ENCODE data around the gene KIF19.

The KIF19 gene

GRCh38 chr17:74360899-74361229 is 34.8 kb downstream of the KIF19 start:
- no peak overlapping the region for H3K23ac ChIP-seq (ENCODE audit: low read length in 2 of 2)
- H2BK12ac ChIP-seq (ENCODE audit: low read length in 2 of 2) = no peak overlapping the region
- H2AFZ ChIP-seq (ENCODE audit: low read depth, low read length) = no peak overlapping the region
- H2AK5ac ChIP-seq (ENCODE audit: low read length, severe bottlenecking) = no peak overlapping the region
- no peak overlapping the region for H3K18ac ChIP-seq (ENCODE audit: low read depth in 1 of 2, low read length in 2 of 2)
- no peak overlapping the region for H3K4me2 ChIP-seq (ENCODE audit: low read length, poor library complexity, severe bottlenecking)
- H3K79me1 ChIP-seq (replicated peaks; ENCODE audit: low read length, poor library complexity, severe bottlenecking) = no peaks in the 10 kb centered on the region
- 71% methylated on average over 7 of the region's 7 CpGs for WGBS
- H3K4me1 ChIP-seq (ENCODE audit: control insufficient read depth, insufficient read depth, low read depth, low read length) = no peaks in the 10 kb centered on the region
- no peaks in the 10 kb centered on the region for H3K36me3 ChIP-seq (ENCODE audit: control insufficient read depth in 1 of 2, insufficient read depth in 2 of 2, low read depth in 1 of 2, low read length in 2 of 2)
- no peak overlapping the region for H4K91ac ChIP-seq (ENCODE audit: low read length)
- no peak overlapping the region for H3K9ac ChIP-seq (ENCODE audit: low read length)
- no peak overlapping the region for H2BK120ac ChIP-seq (ENCODE audit: low read depth, low read length)
- no peak overlapping the region for H4K8ac ChIP-seq (ENCODE audit: low read length)
- H2BK15ac ChIP-seq (ENCODE audit: low read depth, poor library complexity, severe bottlenecking) = no peak overlapping the region
- DNase-seq = no peak
- peaks cover 36 to 83% of the 10 kb centered on the region in 2 experiments for H3K27me3 ChIP-seq (ENCODE audit: control insufficient read depth in 1 of 2, insufficient read depth in 1 of 2, low read length in 2 of 2)
- no peak overlapping the region for H2BK5ac ChIP-seq (ENCODE audit: low read depth, low read length, poor library complexity, severe bottlenecking)
- H3K4ac ChIP-seq (ENCODE audit: low read depth in 1 of 2, low read length in 2 of 2) = no peak overlapping the region
- no peaks in the 10 kb centered on the region for H3K9me3 ChIP-seq (ENCODE audit: control insufficient read depth, low read length)
- H3K27ac ChIP-seq (ENCODE audit: low read length, poor library complexity, severe bottlenecking) = no peak overlapping the region
- no peak overlapping the region for H3K14ac ChIP-seq (ENCODE audit: low read length in 2 of 2)
- no peak overlapping the region for H3K4me3 ChIP-seq (ENCODE audit: insufficient read depth in 1 of 2, low read depth in 1 of 2, low read length in 2 of 2)

- no peak for DNase-seq
- no peaks in the 10 kb centered on the region for H3K4me1 ChIP-seq (ENCODE audit: control insufficient read depth, insufficient read depth, low read depth, low read length)
- H2BK120ac ChIP-seq (ENCODE audit: low read depth, low read length) = no peak within 1 kb of the TSS
- H4K8ac ChIP-seq (ENCODE audit: low read length) = no peak within 1 kb of the TSS
- H2BK15ac ChIP-seq (ENCODE audit: low read depth, poor library complexity, severe bottlenecking) = no peak within 1 kb of the TSS
- H3K23ac ChIP-seq (ENCODE audit: low read length in 2 of 2) = no peak within 1 kb of the TSS
- peaks cover 33 to 83% of the 10 kb centered on the region in 2 experiments for H3K27me3 ChIP-seq (ENCODE audit: control insufficient read depth in 1 of 2, insufficient read depth in 1 of 2, low read length in 2 of 2)
- H2BK12ac ChIP-seq (ENCODE audit: low read length in 2 of 2) = no peak within 1 kb of the TSS
- no peak within 1 kb of the TSS for H2BK5ac ChIP-seq (ENCODE audit: low read depth, low read length, poor library complexity, severe bottlenecking)
- no peak within 1 kb of the TSS for H2AK5ac ChIP-seq (ENCODE audit: low read length, severe bottlenecking)
- no peak within 1 kb of the TSS for H3K4me2 ChIP-seq (ENCODE audit: low read length, poor library complexity, severe bottlenecking)
- peak within 1 kb of the TSS in 1 of 2 experiments; percentile 27 for H3K4me3 ChIP-seq (ENCODE audit: insufficient read depth in 1 of 2, low read depth in 1 of 2, low read length in 2 of 2)
- no peaks in the 10 kb centered on the region for H3K9me3 ChIP-seq (ENCODE audit: control insufficient read depth, low read length)
- no peak within 1 kb of the TSS for H3K9ac ChIP-seq (ENCODE audit: low read length)
- no peak within 1 kb of the TSS for H4K91ac ChIP-seq (ENCODE audit: low read length)
- H3K4ac ChIP-seq (ENCODE audit: low read depth in 1 of 2, low read length in 2 of 2) = no peak within 1 kb of the TSS
- no peak within 1 kb of the TSS for H3K18ac ChIP-seq (ENCODE audit: low read depth in 1 of 2, low read length in 2 of 2)
- WGBS = 54% methylated on average over 28 of the region's 28 CpGs
- H2AFZ ChIP-seq (ENCODE audit: low read depth, low read length) = no peak within 1 kb of the TSS
- no peak within 1 kb of the TSS for H3K14ac ChIP-seq (ENCODE audit: low read length in 2 of 2)
- no peaks in the 10 kb centered on the region for H3K36me3 ChIP-seq (ENCODE audit: control insufficient read depth in 1 of 2, insufficient read depth in 2 of 2, low read depth in 1 of 2, low read length in 2 of 2)
- no peaks in the 10 kb centered on the region for H3K79me1 ChIP-seq (replicated peaks; ENCODE audit: low read length, poor library complexity, severe bottlenecking)
- H3K27ac ChIP-seq (ENCODE audit: low read length, poor library complexity, severe bottlenecking) = no peak within 1 kb of the TSS
These were observed 35.4 kb downstream of the KIF19 start, which contains the start of gene BTBD17 for GRCh38 chr17:74361230-74362068. Gene BTBD17, minus strand, starts transcription at chr17:74361868. Its CDS starts 49 bp downstream, at chr17:74361819.

- Histone ChIP-seq H3K4ac (ENCODE audit: low read depth in 1 of 2, low read length in 2 of 2) (no peak overlapping the region), H3K4me1 (ENCODE audit: control insufficient read depth, insufficient read depth, low read depth, low read length) (no peaks in the 10 kb centered on the region), H3K18ac (ENCODE audit: low read depth in 1 of 2, low read length in 2 of 2) (no peak overlapping the region), H3K9me3 (ENCODE audit: control insufficient read depth, low read length) (no peaks in the 10 kb centered on the region), H3K4me3 (ENCODE audit: insufficient read depth in 1 of 2, low read depth in 1 of 2, low read length in 2 of 2) (no peak overlapping the region), H3K23ac (ENCODE audit: low read length in 2 of 2) (no peak overlapping the region), H2AFZ (ENCODE audit: low read depth, low read length) (no peak overlapping the region), H3K27me3 (ENCODE audit: control insufficient read depth in 1 of 2, insufficient read depth in 1 of 2, low read length in 2 of 2) (peaks cover 33 to 81% of the 10 kb centered on the region in 2 experiments), H3K27ac (ENCODE audit: low read length, poor library complexity, severe bottlenecking) (no peak overlapping the region), H3K9ac (ENCODE audit: low read length) (no peak overlapping the region), H3K79me1 (replicated peaks; ENCODE audit: low read length, poor library complexity, severe bottlenecking) (no peaks in the 10 kb centered on the region), H2AK5ac (ENCODE audit: low read length, severe bottlenecking) (no peak overlapping the region), H3K36me3 (ENCODE audit: control insufficient read depth in 1 of 2, insufficient read depth in 2 of 2, low read depth in 1 of 2, low read length in 2 of 2) (no peaks in the 10 kb centered on the region), H2BK5ac (ENCODE audit: low read depth, low read length, poor library complexity, severe bottlenecking) (no peak overlapping the region), H3K14ac (ENCODE audit: low read length in 2 of 2) (no peak overlapping the region), H2BK12ac (ENCODE audit: low read length in 2 of 2) (no peak overlapping the region), H2BK120ac (ENCODE audit: low read depth, low read length) (no peak overlapping the region), H4K8ac (ENCODE audit: low read length) (no peak overlapping the region), H3K4me2 (ENCODE audit: low read length, poor library complexity, severe bottlenecking) (no peak overlapping the region), H4K91ac (ENCODE audit: low read length) (no peak overlapping the region), H2BK15ac (ENCODE audit: low read depth, poor library complexity, severe bottlenecking) (no peak overlapping the region)
- DNase-seq = no peak
- 49% methylated on average over 4 of the region's 9 CpGs for WGBS
These were observed 36.0 kb downstream of the KIF19 start for GRCh38 chr17:74362069-74362405.

- no peak overlapping the region for H2BK15ac ChIP-seq (ENCODE audit: low read depth, poor library complexity, severe bottlenecking)
- H3K4me1 ChIP-seq (ENCODE audit: control insufficient read depth, insufficient read depth, low read depth, low read length) = no peaks in the 10 kb centered on the region
- no peak overlapping the region for H2AK5ac ChIP-seq (ENCODE audit: low read length, severe bottlenecking)
These were observed 36.9 kb downstream of the KIF19 start for GRCh38 chr17:74362810-74363498.

More at GRCh38 chr17:74362810-74363498, 36.9 kb downstream of the KIF19 start:
- H3K14ac ChIP-seq (ENCODE audit: low read length in 2 of 2) = no peak overlapping the region
- H2BK120ac ChIP-seq (ENCODE audit: low read depth, low read length) = no peak overlapping the region
- H3K27me3 ChIP-seq (ENCODE audit: control insufficient read depth in 1 of 2, insufficient read depth in 1 of 2, low read length in 2 of 2) = peaks cover 39 to 81% of the 10 kb centered on the region in 2 experiments
- no peak overlapping the region for H2BK5ac ChIP-seq (ENCODE audit: low read depth, low read length, poor library complexity, severe bottlenecking)
- H3K9ac ChIP-seq (ENCODE audit: low read length) = no peak overlapping the region
- no peaks in the 10 kb centered on the region for H3K36me3 ChIP-seq (ENCODE audit: control insufficient read depth in 1 of 2, insufficient read depth in 2 of 2, low read depth in 1 of 2, low read length in 2 of 2)
- 82% methylated on average over 14 of the region's 14 CpGs for WGBS
- no peak overlapping the region for H2AFZ ChIP-seq (ENCODE audit: low read depth, low read length)
- no peak overlapping the region for H3K4ac ChIP-seq (ENCODE audit: low read depth in 1 of 2, low read length in 2 of 2)
- H3K27ac ChIP-seq (ENCODE audit: low read length, poor library complexity, severe bottlenecking) = no peak overlapping the region
- H2BK12ac ChIP-seq (ENCODE audit: low read length in 2 of 2) = no peak overlapping the region
- H3K4me3 ChIP-seq (ENCODE audit: insufficient read depth in 1 of 2, low read depth in 1 of 2, low read length in 2 of 2) = no peak overlapping the region
- no peak for DNase-seq
- no peak overlapping the region for H4K8ac ChIP-seq (ENCODE audit: low read length)
- H3K4me2 ChIP-seq (ENCODE audit: low read length, poor library complexity, severe bottlenecking) = no peak overlapping the region
- no peak overlapping the region for H4K91ac ChIP-seq (ENCODE audit: low read length)
- no peak overlapping the region for H3K23ac ChIP-seq (ENCODE audit: low read length in 2 of 2)
- no peak overlapping the region for H3K18ac ChIP-seq (ENCODE audit: low read depth in 1 of 2, low read length in 2 of 2)
- H3K9me3 ChIP-seq (ENCODE audit: control insufficient read depth, low read length) = no peaks in the 10 kb centered on the region
- H3K79me1 ChIP-seq (replicated peaks; ENCODE audit: low read length, poor library complexity, severe bottlenecking) = no peaks in the 10 kb centered on the region
